ENCODE measurements around the gene COPE. TPM values are rescaled to one million over a fixed set of nuclear protein-coding genes. Genes with fewer than 3 reads are reported as not detected.

Gene COPE
- total and polyA plus RNA-seq, 2 of the 4 experiments (the other 2 are of a cell fraction): 347 to 461 TPM

DNA sequence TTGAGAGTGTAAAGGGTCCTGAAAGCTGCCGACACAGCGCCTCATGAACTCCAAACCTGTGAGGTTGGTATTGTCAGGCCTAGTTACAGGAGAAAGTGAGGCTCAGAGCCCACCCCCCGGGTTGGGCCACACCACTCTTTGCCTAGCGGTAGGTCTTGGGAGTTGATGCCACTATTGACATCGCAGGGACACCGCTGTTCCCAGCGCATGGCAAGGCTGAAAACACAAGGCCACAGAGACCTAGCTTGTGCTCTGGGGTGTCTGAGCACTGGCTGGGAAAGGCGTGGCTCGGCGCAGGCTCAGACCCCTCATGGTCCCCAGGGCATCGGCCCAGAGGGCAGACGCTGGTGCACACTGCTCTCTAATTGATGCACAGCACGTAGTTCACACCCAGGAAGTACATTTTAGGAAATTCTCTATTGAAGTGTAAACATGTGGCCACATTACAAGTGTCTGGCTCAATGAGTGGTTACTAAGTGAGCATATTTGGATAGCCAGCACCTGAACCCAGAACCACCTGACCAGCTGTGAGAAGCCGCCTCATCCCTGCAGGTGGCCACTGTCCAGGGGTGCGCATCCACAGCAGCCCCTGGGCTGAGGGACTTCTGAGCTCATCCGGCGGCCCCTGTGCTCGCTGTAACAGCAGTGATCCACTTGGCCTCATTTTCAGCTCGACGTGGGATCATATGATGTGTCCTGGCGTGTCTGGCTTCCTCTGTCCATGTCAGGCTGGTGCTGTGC is 60.1 kb downstream of the COPE start:
- in situ Hi-C loops (cut with MboI; ENCODE audit: low sequenced_read_pairs): loop anchor here (5.0 kb wide), 1 partner anchor 277 kb away; no protein-coding TSS in a partner anchor
- H4K8ac ChIP-seq (ENCODE audit: low read depth in 2 of 2, low read length in 2 of 2): no peak overlapping the region

More for the DNA sequence above, 60.1 kb downstream of the COPE start:
- Histone ChIP-seq H3K27me3 (ENCODE audit: control insufficient read depth, insufficient read depth, low read length) (no peaks in the 10 kb centered on the region), H4K20me1 (ENCODE audit: insufficient read depth, low read length) (peaks cover 18% of the 10 kb centered on the region), H4K91ac (ENCODE audit: insufficient read depth, low read depth, low read length) (no peak overlapping the region), H3K36me3 (ENCODE audit: control insufficient read depth, insufficient read depth, low read length) (peaks cover 93% of the 10 kb centered on the region), H3K79me1 (ENCODE audit: low read depth in 1 of 2, low read length in 2 of 2) (peaks cover 20 to 50% of the 10 kb centered on the region in 2 experiments; a peak in 3 of 4 replicates), H2BK20ac (ENCODE audit: low read depth, low read length) (no peak overlapping the region), H3K27ac (ENCODE audit: insufficient read depth, low read length) (no peak overlapping the region), H2BK5ac (ENCODE audit: low read depth, low read length, poor library complexity, severe bottlenecking) (no peak overlapping the region), H3K56ac (ENCODE audit: extremely low read depth, insufficient read depth, low read length) (no peak overlapping the region), H3K9me3 (ENCODE audit: control insufficient read depth, insufficient read depth, low read length) (no peaks in the 10 kb centered on the region), H2BK15ac (ENCODE audit: low read depth, low read length) (no peak overlapping the region), H3K23ac (ENCODE audit: low read depth, low read length) (no peak overlapping the region), H4K5ac (ENCODE audit: low read depth, low read length) (no peak overlapping the region), H3K4me2 (ENCODE audit: low read depth, low read length) (no peak overlapping the region), H3K4me1 (ENCODE audit: control insufficient read depth, insufficient read depth, low read length) (no peaks in the 10 kb centered on the region), H2AK9ac (replicated peaks; ENCODE audit: low read depth, low read length, poor library complexity) (peak overlapping the region; percentile 59), H2AFZ (replicated peaks; ENCODE audit: low read length, poor library complexity) (no peak overlapping the region), H3K9me1 (ENCODE audit: insufficient read depth, low read length) (no peaks in the 10 kb centered on the region), H3K9ac (ENCODE audit: low read depth, low read length) (no peak overlapping the region), H3K18ac (ENCODE audit: low read depth, low read length) (no peak overlapping the region), H3K4me3 (ENCODE audit: insufficient read depth, low read depth, low read length) (no peak overlapping the region), H2BK120ac (ENCODE audit: low read depth, low read length) (no peak overlapping the region), H2AK5ac (ENCODE audit: low read depth, low read length) (no peak overlapping the region), H3K14ac (replicated peaks; ENCODE audit: low read depth, low read length) (no peak overlapping the region), H3K4ac (ENCODE audit: low read depth, low read length) (no peak overlapping the region)
- WGBS, 2 experiments (ENCODE audit: extremely low coverage in 2 of 2, insufficient read length in 1 of 2): 98% methylated on average over 12 of the region's 21 CpGs; no CpG with 5 or more reads in 1 of the 2 experiments
- no TSS peak for BruUV-seq (replicated peaks)
- TF ChIP-seq CEBPB (IDR thresholded peaks at IDR 0.05; ENCODE audit: low read depth, low read length): no peak
- TF ChIP-seq CHD1 (IDR thresholded peaks at IDR 0.05; ENCODE audit: low read depth, low read length): no peak
- TF ChIP-seq, protein P1, sequence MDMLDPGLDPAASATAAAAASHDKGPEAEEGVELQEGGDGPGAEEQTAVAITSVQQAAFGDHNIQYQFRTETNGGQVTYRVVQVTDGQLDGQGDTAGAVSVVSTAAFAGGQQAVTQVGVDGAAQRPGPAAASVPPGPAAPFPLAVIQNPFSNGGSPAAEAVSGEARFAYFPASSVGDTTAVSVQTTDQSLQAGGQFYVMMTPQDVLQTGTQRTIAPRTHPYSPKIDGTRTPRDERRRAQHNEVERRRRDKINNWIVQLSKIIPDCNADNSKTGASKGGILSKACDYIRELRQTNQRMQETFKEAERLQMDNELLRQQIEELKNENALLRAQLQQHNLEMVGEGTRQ (IDR thresholded peaks at IDR 0.05; ENCODE audit: low read depth, low read length): no peak
- no peak for TF ChIP-seq FOS (IDR thresholded peaks at IDR 0.05; ENCODE audit: low read depth, low read length)
- TF ChIP-seq RFX5 (IDR thresholded peaks at IDR 0.05; ENCODE audit: low read depth, low read length): no peak
- TF ChIP-seq, protein P2, sequence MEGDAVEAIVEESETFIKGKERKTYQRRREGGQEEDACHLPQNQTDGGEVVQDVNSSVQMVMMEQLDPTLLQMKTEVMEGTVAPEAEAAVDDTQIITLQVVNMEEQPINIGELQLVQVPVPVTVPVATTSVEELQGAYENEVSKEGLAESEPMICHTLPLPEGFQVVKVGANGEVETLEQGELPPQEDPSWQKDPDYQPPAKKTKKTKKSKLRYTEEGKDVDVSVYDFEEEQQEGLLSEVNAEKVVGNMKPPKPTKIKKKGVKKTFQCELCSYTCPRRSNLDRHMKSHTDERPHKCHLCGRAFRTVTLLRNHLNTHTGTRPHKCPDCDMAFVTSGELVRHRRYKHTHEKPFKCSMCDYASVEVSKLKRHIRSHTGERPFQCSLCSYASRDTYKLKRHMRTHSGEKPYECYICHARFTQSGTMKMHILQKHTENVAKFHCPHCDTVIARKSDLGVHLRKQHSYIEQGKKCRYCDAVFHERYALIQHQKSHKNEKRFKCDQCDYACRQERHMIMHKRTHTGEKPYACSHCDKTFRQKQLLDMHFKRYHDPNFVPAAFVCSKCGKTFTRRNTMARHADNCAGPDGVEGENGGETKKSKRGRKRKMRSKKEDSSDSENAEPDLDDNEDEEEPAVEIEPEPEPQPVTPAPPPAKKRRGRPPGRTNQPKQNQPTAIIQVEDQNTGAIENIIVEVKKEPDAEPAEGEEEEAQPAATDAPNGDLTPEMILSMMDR (conservative IDR thresholded peaks at IDR 0.05; ENCODE audit: low read depth, low read length): no peak
- TF ChIP-seq NFE2L2 (IDR thresholded peaks at IDR 0.05; ENCODE audit: low read depth, low read length): no peak
- TF ChIP-seq, protein P3, sequence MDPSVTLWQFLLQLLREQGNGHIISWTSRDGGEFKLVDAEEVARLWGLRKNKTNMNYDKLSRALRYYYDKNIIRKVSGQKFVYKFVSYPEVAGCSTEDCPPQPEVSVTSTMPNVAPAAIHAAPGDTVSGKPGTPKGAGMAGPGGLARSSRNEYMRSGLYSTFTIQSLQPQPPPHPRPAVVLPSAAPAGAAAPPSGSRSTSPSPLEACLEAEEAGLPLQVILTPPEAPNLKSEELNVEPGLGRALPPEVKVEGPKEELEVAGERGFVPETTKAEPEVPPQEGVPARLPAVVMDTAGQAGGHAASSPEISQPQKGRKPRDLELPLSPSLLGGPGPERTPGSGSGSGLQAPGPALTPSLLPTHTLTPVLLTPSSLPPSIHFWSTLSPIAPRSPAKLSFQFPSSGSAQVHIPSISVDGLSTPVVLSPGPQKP (IDR thresholded peaks at IDR 0.05; ENCODE audit: borderline replicate concordance, low read depth, low read length): no peak
- TF ChIP-seq MAFK (IDR thresholded peaks at IDR 0.05; ENCODE audit: low read depth, low read length): no peak
- TF ChIP-seq MXI1 (IDR thresholded peaks at IDR 0.05; ENCODE audit: borderline replicate concordance, low read depth, low read length): no peak
- TF ChIP-seq SMC3 (IDR thresholded peaks at IDR 0.05; ENCODE audit: low read depth, low read length): no peak
- no peak for TF ChIP-seq POLR2A (IDR thresholded peaks at IDR 0.05; ENCODE audit: low read depth, low read length)
- TF ChIP-seq MAZ (IDR thresholded peaks at IDR 0.05; ENCODE audit: borderline replicate concordance, low read depth, low read length): no peak
- TF ChIP-seq RCOR1 (IDR thresholded peaks at IDR 0.05; ENCODE audit: insufficient replicate concordance, low read length): no peak
- TF ChIP-seq RAD21 (IDR thresholded peaks at IDR 0.05; ENCODE audit: low read length): no peak
- intact Hi-C loops (cut with micrococcal nuclease): no loop called here
- DNase-seq: no peak
- POLR2A ChIA-PET (ENCODE audit: unreplicated experiment): no interaction called here
- ATAC-seq (ENCODE audit: low read depth): no peak
- CTCF ChIA-PET: no interaction called here
- dilution Hi-C loops (cut with HindIII; ENCODE audit: low sequenced_read_pairs, unreplicated experiment): no loop called here
